Hematopoietic multipotent progenitor cell treated with erythropoietin and hydrocortisone succinate and interleukin-3 and kit ligand, for 8 days (in vitro differentiated cells): ENCODE data around the gene GSTO1.

Experiments
- DNase-seq: peaks from one replicate; pipeline ENCODE4 v3.0.0-alpha.2; 2015

GSTO1 gene

GRCh38 chr10:104307576-104308438 is 53.1 kb downstream of the GSTO1 start:
- DNase-seq: no peak

- no peak for DNase-seq
Observed at GRCh38 chr10:104308439-104308903, 53.8 kb downstream of the GSTO1 start.

- DNase-seq: peak; percentile 36
Observed at GRCh38 chr10:104309980-104310978, 55.6 kb downstream of the GSTO1 start.

DNA sequence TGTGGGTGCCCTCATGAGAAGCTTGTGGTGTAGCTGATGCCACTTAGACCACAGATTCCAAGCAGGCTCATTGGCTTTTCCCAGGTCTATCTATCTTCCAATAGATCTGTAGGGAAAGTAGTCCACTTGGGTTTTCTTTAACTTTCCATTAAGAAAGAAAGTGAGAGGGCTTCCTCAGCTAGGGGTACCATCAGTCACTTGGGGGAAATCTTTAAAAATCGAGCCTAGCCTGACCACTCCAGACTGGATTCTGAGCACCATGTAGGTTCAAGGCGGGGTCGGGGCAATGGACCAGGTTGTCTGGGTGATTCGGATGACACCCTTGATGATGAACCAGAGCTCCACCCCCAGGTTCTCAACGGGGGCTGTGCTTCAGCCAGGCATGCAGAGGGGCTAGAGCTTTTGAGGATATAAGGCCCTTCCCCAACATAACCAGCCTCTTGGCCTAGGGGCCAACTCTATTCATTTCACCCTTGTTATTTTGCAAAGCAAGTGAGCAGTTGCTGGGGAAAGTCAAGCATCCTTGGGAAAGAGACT is 56.6 kb downstream of the GSTO1 start:
- no peak for DNase-seq

GRCh38 chr10:104314591-104315485 is 60.1 kb downstream of the GSTO1 start:
- no peak for DNase-seq

- DNase-seq: no peak
Observed at GRCh38 chr10:104315486-104315921, 60.8 kb downstream of the GSTO1 start.

GRCh38 chr10:104316321-104317099 is 61.8 kb downstream of the GSTO1 start:
- DNase-seq: no peak
